HepG2 (cell line): ENCODE results near the gene WWC1. TPM values are rescaled to one million over a fixed set of nuclear protein-coding genes. Genes with fewer than 3 reads are reported as not detected.

Source experiments
- ARHGAP35 ChIP-seq: sonication (generic); formaldehyde crosslinking; IDR thresholded peaks from 2 replicates; pipeline ENCODE4 v1.9.0; 2022; ENCODE audit warnings: mild to moderate bottlenecking, inconsistent platforms, moderate library complexity, missing genetic modification reagents, borderline replicate concordance
- ERF ChIP-seq: IDR thresholded peaks from 2 replicates; pipeline ENCODE4 v1.6.1; 2018; ENCODE audit warnings: missing biosample characterization, missing genetic modification reagents
- KLF11 ChIP-seq: IDR thresholded peaks from 2 replicates; pipeline ENCODE4 v1.6.1; 2016; ENCODE audit warnings: missing compliant biosample characterization
- KMT2B ChIP-seq: IDR thresholded peaks from 2 replicates; pipeline ENCODE4 v1.6.1; 2016; ENCODE audit warnings: missing genetic modification reagents, missing compliant biosample characterization
- TBL1XR1 ChIP-seq: fragments of 150-350 bp; IDR thresholded peaks from 2 replicates; pipeline ENCODE4 v1.6.1; 2014; ENCODE audit warnings: borderline replicate concordance, low read length; ENCODE audit not compliant: partially characterized antibody
- TGIF2 ChIP-seq: IDR thresholded peaks from 2 replicates; pipeline ENCODE4 v1.6.1; 2016; ENCODE audit warnings: control low read depth, missing compliant biosample characterization
- THAP11 ChIP-seq: IDR thresholded peaks from 2 replicates; pipeline ENCODE4 v1.6.1; 2016; ENCODE audit warnings: missing biosample characterization, missing genetic modification reagents
- ZBTB43 ChIP-seq: sonication (generic); formaldehyde crosslinking; conservative IDR thresholded peaks from 2 replicates; pipeline ENCODE4 v1.4.0; 2020; ENCODE audit warnings: missing genetic modification reagents
- ZNF12 ChIP-seq: sonication (generic); formaldehyde crosslinking; IDR thresholded peaks from 2 replicates; pipeline ENCODE4 v1.5.0; 2020; ENCODE audit warnings: missing genetic modification reagents
- ZNF20 ChIP-seq: sonication (generic); formaldehyde crosslinking; IDR thresholded peaks from 2 replicates; pipeline ENCODE4 v1.4.0; 2020; ENCODE audit warnings: mild to moderate bottlenecking, moderate library complexity, missing genetic modification reagents
- ZNF225 ChIP-seq: sonication (generic); formaldehyde crosslinking; IDR thresholded peaks from 2 replicates; pipeline ENCODE4 v1.4.0; 2020; ENCODE audit warnings: mild to moderate bottlenecking, missing genetic modification reagents
- ZNF317 ChIP-seq: sonication (generic); formaldehyde crosslinking; IDR thresholded peaks from 2 replicates; pipeline ENCODE4 v1.5.0; 2020; ENCODE audit warnings: mild to moderate bottlenecking, missing genetic modification reagents
- ZNF720 ChIP-seq: sonication (generic); formaldehyde crosslinking; IDR thresholded peaks from 2 replicates; pipeline ENCODE4 v1.4.0; 2020; ENCODE audit warnings: missing genetic modification reagents
- ZNF788 ChIP-seq: sonication (generic); formaldehyde crosslinking; IDR thresholded peaks from 2 replicates; pipeline ENCODE4 v1.5.0; 2020; ENCODE audit warnings: mild to moderate bottlenecking, missing genetic modification reagents, borderline replicate concordance
- ZNF792 ChIP-seq: IDR thresholded peaks from 2 replicates; pipeline ENCODE4 v1.6.1; 2016
- polyA plus RNA-seq, 8 experiments: library from polyadenylated mRNA; depleted of rRNA in 3 of 8; stranded (reverse) in 7 of 8; unstranded in 1 of 8; fragments of >200 nt; fragmentation: Illumina TruSeq in 4 of 8; extraction: Trizol in 4 of 8; gene quantifications; 2 replicates each; pipeline versions ENCODE4 v1.2.1 to v1.2.3, GENCODE V29; 2011 to 2016; ENCODE audit warnings: low read depth in 4 of 8, missing spikeins in 1 of 8, mixed read lengths in 1 of 8; ENCODE audit not compliant: insufficient read depth in 1 of 8
- total RNA-seq, 5 experiments: library from RNA; depleted of rRNA; stranded (reverse); fragments of >200 nt; fragmentation: Illumina TruSeq; extraction: Trizol; gene quantifications; 2 replicates each; pipeline ENCODE4 v1.2.3, GENCODE V29; 2016; ENCODE audit warnings: low read depth in 1 of 5
- TF ChIP-seq, protein P1 (sequence below): sonication (generic); formaldehyde crosslinking; conservative IDR thresholded peaks from 2 replicates; pipeline ENCODE4 v1.5.0; 2020; ENCODE audit warnings: missing genetic modification reagents
- TF ChIP-seq, protein P2 (sequence below): sonication (generic); formaldehyde crosslinking; IDR thresholded peaks from 2 replicates; pipeline ENCODE4 v1.4.0; 2020; ENCODE audit warnings: missing genetic modification reagents
- TF ChIP-seq, protein P3 (sequence below): sonication (generic); formaldehyde crosslinking; IDR thresholded peaks from 2 replicates; pipeline ENCODE4 v1.5.0; 2020; ENCODE audit warnings: mild to moderate bottlenecking, missing genetic modification reagents
- TF ChIP-seq, protein P4 (sequence below), 2 experiments: sonication (generic) in 1 of 2; formaldehyde crosslinking in 1 of 2; IDR thresholded peaks; 2 replicates each; pipeline versions ENCODE4 v1.4.0 to v1.6.1; 2018 to 2020; ENCODE audit warnings: missing genetic modification reagents in 2 of 2, borderline replicate concordance in 1 of 2, low read depth in 1 of 2, mild to moderate bottlenecking in 1 of 2, missing biosample characterization in 1 of 2

WWC1 gene
- total and polyA plus RNA-seq, 2 of the 13 experiments (the other 11 are each of a cell fraction or from before 2014, with no cell fraction given), result 8.3 to 17.9 TPM

- peak; percentile 56; the same call in 1 of the 2 replicates for TF ChIP-seq ZNF317
- TF ChIP-seq THAP11 (CRISPR knock-in tag), result peak; percentile 59; the same call in 1 of the 2 replicates
- no peak for TF ChIP-seq ZNF720 (CRISPR knock-in tag)
- no peak for TF ChIP-seq KLF11 (CRISPR knock-in tag)
- TF ChIP-seq ZBTB43, result no peak
- 0 out of 2 replicates have a peak, but pooled peaks have one; percentile 27 for TF ChIP-seq ZNF12 (CRISPR knock-in tag)
- no peak for TF ChIP-seq ARHGAP35 (CRISPR knock-in tag)
- no peak for TF ChIP-seq TGIF2 (CRISPR knock-in tag)
- peak; percentile 58; the same call in 1 of the 2 replicates for TF ChIP-seq ERF (CRISPR knock-in tag)
- TF ChIP-seq, protein P1, sequence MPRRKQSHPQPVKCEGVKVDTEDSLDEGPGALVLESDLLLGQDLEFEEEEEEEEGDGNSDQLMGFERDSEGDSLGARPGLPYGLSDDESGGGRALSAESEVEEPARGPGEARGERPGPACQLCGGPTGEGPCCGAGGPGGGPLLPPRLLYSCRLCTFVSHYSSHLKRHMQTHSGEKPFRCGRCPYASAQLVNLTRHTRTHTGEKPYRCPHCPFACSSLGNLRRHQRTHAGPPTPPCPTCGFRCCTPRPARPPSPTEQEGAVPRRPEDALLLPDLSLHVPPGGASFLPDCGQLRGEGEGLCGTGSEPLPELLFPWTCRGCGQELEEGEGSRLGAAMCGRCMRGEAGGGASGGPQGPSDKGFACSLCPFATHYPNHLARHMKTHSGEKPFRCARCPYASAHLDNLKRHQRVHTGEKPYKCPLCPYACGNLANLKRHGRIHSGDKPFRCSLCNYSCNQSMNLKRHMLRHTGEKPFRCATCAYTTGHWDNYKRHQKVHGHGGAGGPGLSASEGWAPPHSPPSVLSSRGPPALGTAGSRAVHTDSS, result no peak
- TF ChIP-seq, protein P2, sequence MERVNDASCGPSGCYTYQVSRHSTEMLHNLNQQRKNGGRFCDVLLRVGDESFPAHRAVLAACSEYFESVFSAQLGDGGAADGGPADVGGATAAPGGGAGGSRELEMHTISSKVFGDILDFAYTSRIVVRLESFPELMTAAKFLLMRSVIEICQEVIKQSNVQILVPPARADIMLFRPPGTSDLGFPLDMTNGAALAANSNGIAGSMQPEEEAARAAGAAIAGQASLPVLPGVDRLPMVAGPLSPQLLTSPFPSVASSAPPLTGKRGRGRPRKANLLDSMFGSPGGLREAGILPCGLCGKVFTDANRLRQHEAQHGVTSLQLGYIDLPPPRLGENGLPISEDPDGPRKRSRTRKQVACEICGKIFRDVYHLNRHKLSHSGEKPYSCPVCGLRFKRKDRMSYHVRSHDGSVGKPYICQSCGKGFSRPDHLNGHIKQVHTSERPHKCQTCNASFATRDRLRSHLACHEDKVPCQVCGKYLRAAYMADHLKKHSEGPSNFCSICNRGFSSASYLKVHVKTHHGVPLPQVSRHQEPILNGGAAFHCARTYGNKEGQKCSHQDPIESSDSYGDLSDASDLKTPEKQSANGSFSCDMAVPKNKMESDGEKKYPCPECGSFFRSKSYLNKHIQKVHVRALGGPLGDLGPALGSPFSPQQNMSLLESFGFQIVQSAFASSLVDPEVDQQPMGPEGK (CRISPR knock-in tag), result peak; percentile 90
- 0 out of 2 replicates have a peak, but pooled peaks have one; percentile 46 for TF ChIP-seq ZNF792 (CRISPR knock-in tag)
- no peak for TF ChIP-seq ZNF20
- 0 out of 2 replicates have a peak, but pooled peaks have one; percentile 62 for TF ChIP-seq ZNF788 (CRISPR knock-in tag)
- TF ChIP-seq, protein P3, sequence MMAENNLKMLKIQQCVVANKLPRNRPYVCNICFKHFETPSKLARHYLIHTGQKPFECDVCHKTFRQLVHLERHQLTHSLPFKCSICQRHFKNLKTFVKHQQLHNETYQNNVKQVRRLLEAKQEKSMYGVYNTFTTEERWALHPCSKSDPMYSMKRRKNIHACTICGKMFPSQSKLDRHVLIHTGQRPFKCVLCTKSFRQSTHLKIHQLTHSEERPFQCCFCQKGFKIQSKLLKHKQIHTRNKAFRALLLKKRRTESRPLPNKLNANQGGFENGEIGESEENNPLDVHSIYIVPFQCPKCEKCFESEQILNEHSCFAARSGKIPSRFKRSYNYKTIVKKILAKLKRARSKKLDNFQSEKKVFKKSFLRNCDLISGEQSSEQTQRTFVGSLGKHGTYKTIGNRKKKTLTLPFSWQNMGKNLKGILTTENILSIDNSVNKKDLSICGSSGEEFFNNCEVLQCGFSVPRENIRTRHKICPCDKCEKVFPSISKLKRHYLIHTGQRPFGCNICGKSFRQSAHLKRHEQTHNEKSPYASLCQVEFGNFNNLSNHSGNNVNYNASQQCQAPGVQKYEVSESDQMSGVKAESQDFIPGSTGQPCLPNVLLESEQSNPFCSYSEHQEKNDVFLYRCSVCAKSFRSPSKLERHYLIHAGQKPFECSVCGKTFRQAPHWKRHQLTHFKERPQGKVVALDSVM, result peak; percentile 60; the same call in 1 of the 2 replicates
- 0 out of 2 replicates have a peak, but pooled peaks have one; percentile 41 for TF ChIP-seq KMT2B (CRISPR knock-in tag)
- TF ChIP-seq, protein P4, sequence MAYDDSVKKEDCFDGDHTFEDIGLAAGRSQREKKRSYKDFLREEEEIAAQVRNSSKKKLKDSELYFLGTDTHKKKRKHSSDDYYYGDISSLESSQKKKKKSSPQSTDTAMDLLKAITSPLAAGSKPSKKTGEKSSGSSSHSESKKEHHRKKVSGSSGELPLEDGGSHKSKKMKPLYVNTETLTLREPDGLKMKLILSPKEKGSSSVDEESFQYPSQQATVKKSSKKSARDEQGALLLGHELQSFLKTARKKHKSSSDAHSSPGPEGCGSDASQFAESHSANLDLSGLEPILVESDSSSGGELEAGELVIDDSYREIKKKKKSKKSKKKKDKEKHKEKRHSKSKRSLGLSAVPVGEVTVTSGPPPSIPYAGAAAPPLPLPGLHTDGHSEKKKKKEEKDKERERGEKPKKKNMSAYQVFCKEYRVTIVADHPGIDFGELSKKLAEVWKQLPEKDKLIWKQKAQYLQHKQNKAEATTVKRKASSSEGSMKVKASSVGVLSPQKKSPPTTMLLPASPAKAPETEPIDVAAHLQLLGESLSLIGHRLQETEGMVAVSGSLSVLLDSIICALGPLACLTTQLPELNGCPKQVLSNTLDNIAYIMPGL (CRISPR knock-in tag; IDR thresholded peaks at IDR 0.05; ENCODE audit: borderline replicate concordance in 1 of 2, low read depth in 1 of 2), result peak; percentile 67 to 80; a peak in 3 of 4 replicates
- 0 out of 2 replicates have a peak, but pooled peaks have one; percentile 33 for TF ChIP-seq ZNF225 (CRISPR knock-in tag)
- TF ChIP-seq TBL1XR1, result no peak
These were observed 22.2 kb upstream of the WWC1 start (continued) for GRCh38 chr5:168268949-168269936.
